Endothelial cell of umbilical vein (primary cell): Measurements from ENCODE around the gene SLC12A1.

Source experiments
- EZH2 ChIP-seq: IDR thresholded peaks from 2 replicates; pipeline ENCODE4 v1.6.1; 2012; ENCODE audit warnings: borderline replicate concordance, low read depth, mild to moderate bottlenecking, moderate library complexity, low read length, inconsistent platforms; ENCODE audit not compliant: severe bottlenecking
- MYC ChIP-seq: IDR thresholded peaks from one replicate; pipeline ENCODE4 v1.6.1; 2011; ENCODE audit warnings: mild to moderate bottlenecking, low read depth, low read length
- POLR2A ChIP-seq: IDR thresholded peaks from 2 replicates; pipeline ENCODE4 v1.6.1; 2012; ENCODE audit warnings: low read depth, mild to moderate bottlenecking, control low read depth, low read length
- POLR2AphosphoS5 ChIP-seq: IDR thresholded peaks from 2 replicates; pipeline ENCODE4 v1.6.1; 2012; ENCODE audit warnings: low read depth, mild to moderate bottlenecking, control low read depth, low read length, moderate library complexity; ENCODE audit not compliant: insufficient read depth
- TF ChIP-seq, protein P1 (sequence below), 2 donors: IDR thresholded peaks; 1 replicate in 1 of 2; 2 replicates in 1 of 2; pipeline ENCODE4 v1.5.1; 2011; ENCODE audit warnings: low read length in 2 of 2, mild to moderate bottlenecking in 2 of 2, moderate library complexity in 2 of 2, control low read depth in 1 of 2, inconsistent platforms in 1 of 2, low read depth in 1 of 2; ENCODE audit not compliant: insufficient read depth in 1 of 2; ENCODE audit errors: extremely low read depth in 1 of 2
- TF ChIP-seq, protein P2 (sequence below): IDR thresholded peaks from 2 replicates; pipeline ENCODE4 v1.6.1; 2011; ENCODE audit not compliant: insufficient read depth, insufficient read length

DNA sequence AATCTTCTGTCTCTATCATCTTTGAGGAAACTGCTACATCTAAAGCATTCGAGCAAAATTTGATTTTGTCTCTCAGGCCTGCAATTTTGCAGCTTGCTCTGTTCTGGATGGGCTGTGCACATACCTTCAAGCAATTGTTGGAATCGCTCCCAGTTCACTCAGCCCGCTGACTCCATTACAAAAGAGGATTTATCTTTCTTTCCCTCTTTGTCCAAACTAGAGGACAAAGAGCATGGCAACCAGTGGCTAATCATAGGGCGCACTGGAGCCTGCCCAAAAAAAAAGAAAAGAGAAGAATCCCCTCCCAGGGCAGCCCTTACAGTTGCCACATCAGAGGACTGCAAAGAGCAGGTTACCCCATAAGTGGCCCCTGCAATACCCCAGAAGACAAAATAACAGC, 76.1 kb downstream of the SLC12A1 start:
- TF ChIP-seq, protein P1, sequence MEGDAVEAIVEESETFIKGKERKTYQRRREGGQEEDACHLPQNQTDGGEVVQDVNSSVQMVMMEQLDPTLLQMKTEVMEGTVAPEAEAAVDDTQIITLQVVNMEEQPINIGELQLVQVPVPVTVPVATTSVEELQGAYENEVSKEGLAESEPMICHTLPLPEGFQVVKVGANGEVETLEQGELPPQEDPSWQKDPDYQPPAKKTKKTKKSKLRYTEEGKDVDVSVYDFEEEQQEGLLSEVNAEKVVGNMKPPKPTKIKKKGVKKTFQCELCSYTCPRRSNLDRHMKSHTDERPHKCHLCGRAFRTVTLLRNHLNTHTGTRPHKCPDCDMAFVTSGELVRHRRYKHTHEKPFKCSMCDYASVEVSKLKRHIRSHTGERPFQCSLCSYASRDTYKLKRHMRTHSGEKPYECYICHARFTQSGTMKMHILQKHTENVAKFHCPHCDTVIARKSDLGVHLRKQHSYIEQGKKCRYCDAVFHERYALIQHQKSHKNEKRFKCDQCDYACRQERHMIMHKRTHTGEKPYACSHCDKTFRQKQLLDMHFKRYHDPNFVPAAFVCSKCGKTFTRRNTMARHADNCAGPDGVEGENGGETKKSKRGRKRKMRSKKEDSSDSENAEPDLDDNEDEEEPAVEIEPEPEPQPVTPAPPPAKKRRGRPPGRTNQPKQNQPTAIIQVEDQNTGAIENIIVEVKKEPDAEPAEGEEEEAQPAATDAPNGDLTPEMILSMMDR (IDR thresholded peaks at IDR 0.05; ENCODE audit: extremely low read depth in 1 of 2, insufficient read depth in 1 of 2, low read depth in 1 of 2, low read length in 2 of 2): no peak
- TF ChIP-seq POLR2AphosphoS5: no peak
- TF ChIP-seq MYC: no peak
- TF ChIP-seq, protein P2, sequence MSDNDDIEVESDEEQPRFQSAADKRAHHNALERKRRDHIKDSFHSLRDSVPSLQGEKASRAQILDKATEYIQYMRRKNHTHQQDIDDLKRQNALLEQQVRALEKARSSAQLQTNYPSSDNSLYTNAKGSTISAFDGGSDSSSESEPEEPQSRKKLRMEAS: no peak
- TF ChIP-seq POLR2A: no peak
- TF ChIP-seq EZH2: no peak
